A549 (cell line): ENCODE measurements around the gene RCE1.

Source experiments
- CHD2 ChIP-seq: fragments of 150-350 bp; IDR thresholded peaks from 2 replicates; pipeline ENCODE4 v1.6.1; 2014; ENCODE audit warnings: low read length; ENCODE audit not compliant: partially characterized antibody
- EP300 ChIP-seq, 2 experiments: fragments of >200 bp; sonication (Bioruptor Twin); formaldehyde crosslinking; IDR thresholded peaks; 2 replicates in 1 of 2; 3 replicates in 1 of 2; pipeline ENCODE4 v1.6.1; 2016 to 2017
- KDM1A ChIP-seq: fragments of 200-600 bp; sonication (generic); IDR thresholded peaks from 2 replicates; pipeline ENCODE4 v1.6.1; 2016; ENCODE audit warnings: low read depth, mild to moderate bottlenecking
- NR3C1 ChIP-seq: fragments of >200 bp; sonication (Bioruptor Twin); formaldehyde crosslinking; IDR thresholded peaks from 3 replicates; pipeline ENCODE4 v1.6.1; 2017
- TF ChIP-seq, protein P1 (sequence below): fragments of >200 bp; sonication (Bioruptor Twin); formaldehyde crosslinking; IDR thresholded peaks from 3 replicates; pipeline ENCODE4 v1.5.1; 2016

DNA sequence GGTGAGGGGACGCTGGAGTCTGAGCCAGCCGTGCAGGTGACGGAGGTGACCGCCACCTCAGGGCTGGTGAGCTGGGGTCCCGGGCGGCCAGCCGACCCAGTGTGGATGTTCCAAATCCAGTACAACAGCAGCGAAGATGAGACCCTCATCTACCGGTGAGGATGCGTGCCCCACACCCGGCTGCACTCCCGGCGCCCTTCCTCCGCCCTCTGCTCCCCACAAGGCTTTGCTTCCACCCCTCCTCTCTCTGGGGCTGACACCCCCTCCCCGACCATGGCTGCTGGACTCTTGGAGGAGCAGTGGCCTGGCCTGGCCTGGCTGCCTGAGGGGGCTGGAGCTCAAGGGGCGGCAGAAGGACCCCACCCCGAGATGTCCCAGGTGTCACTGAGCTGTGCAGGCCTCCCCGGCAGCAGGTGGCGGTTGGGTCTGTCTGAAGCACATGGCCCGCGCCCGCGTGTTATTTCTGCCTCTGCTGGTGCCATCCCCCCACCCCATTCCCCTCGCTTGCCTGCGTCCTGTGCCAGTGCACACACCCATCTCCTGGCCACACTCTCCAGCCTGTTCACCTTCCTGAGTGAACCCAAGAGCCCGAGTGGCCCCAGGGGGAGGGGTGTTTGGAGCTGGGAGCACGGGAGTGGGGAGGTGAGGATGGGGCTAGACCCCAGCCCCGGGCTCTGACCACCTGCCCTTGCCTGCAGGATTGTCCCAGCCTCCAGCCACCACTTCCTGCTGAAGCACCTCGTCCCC is 15.9 kb downstream of the RCE1 start:
- TF ChIP-seq, protein P1, sequence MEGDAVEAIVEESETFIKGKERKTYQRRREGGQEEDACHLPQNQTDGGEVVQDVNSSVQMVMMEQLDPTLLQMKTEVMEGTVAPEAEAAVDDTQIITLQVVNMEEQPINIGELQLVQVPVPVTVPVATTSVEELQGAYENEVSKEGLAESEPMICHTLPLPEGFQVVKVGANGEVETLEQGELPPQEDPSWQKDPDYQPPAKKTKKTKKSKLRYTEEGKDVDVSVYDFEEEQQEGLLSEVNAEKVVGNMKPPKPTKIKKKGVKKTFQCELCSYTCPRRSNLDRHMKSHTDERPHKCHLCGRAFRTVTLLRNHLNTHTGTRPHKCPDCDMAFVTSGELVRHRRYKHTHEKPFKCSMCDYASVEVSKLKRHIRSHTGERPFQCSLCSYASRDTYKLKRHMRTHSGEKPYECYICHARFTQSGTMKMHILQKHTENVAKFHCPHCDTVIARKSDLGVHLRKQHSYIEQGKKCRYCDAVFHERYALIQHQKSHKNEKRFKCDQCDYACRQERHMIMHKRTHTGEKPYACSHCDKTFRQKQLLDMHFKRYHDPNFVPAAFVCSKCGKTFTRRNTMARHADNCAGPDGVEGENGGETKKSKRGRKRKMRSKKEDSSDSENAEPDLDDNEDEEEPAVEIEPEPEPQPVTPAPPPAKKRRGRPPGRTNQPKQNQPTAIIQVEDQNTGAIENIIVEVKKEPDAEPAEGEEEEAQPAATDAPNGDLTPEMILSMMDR = no peak
- TF ChIP-seq CHD2 = no peak
- no peak for TF ChIP-seq NR3C1
- TF ChIP-seq KDM1A = no peak
- TF ChIP-seq EP300 (IDR thresholded peaks at IDR 0.05) = no peak
